H1 (cell line): ENCODE measurements around the gene CACNA1C. TPM values are rescaled to one million over a fixed set of nuclear protein-coding genes. Genes with fewer than 3 reads are reported as not detected.

Experiments
- CTCF ChIA-PET: fragments of 300-600 bp; sonication (Branson Sonifier 250); formaldehyde crosslinking; loops from one replicate; lab custom pipeline; 2021; ENCODE audit not compliant: partially characterized antibody; lab: Charles Lee
- POLR2A ChIA-PET: fragments of 300-600 bp; sonication (Branson Sonifier 250); formaldehyde crosslinking; loops from one replicate; lab custom pipeline; 2021; ENCODE audit warnings: inconsistent platforms; ENCODE audit not compliant: partially characterized antibody; lab: Charles Lee
- DNase-seq, 2 experiments: peaks; one replicate each; pipeline versions ENCODE4 v3.0.0 to v3.0.0-alpha.2; 2010 to 2022; ENCODE audit warnings: low spot score in 2 of 2, low read depth in 1 of 2, mixed read lengths in 1 of 2
- FAIRE-seq: peaks from 2 replicates; lab custom pipeline; 2011; peaks lifted over from hg19 to GRCh38; lab: Jason Lieb, UNC
- H2AFZ ChIP-seq: 2 replicates; pipeline ENCODE4 v1.8.1; 2012; ENCODE audit warnings: low read length, inconsistent platforms
- H2AK5ac ChIP-seq: 2 replicates; pipeline ENCODE4 v1.6.1; 2013; ENCODE audit warnings: low read depth, low read length
- H2BK120ac ChIP-seq: replicated peaks from 2 replicates; pipeline ENCODE3; 2013; ENCODE audit warnings: low read depth, low read length, inconsistent platforms
- H2BK12ac ChIP-seq: 2 replicates; pipeline ENCODE4 v1.6.1; 2013; ENCODE audit warnings: low read depth, low read length
- H2BK15ac ChIP-seq: 2 replicates; pipeline ENCODE4 v1.6.1; 2013; ENCODE audit warnings: low read length
- H2BK20ac ChIP-seq: 2 replicates; pipeline ENCODE4 v1.6.1; 2013; ENCODE audit warnings: low read length
- H2BK5ac ChIP-seq: 2 replicates; pipeline ENCODE4 v1.6.1; 2013; ENCODE audit warnings: low read depth, low read length
- H3K14ac ChIP-seq: 2 replicates; pipeline ENCODE4 v1.6.1; 2013; ENCODE audit warnings: inconsistent platforms; ENCODE audit not compliant: insufficient read length
- H3K18ac ChIP-seq: 2 replicates; pipeline ENCODE4 v1.6.1; 2013; ENCODE audit warnings: low read length; ENCODE audit errors: extremely low read depth
- H3K23ac ChIP-seq: 2 replicates; pipeline ENCODE4 v1.6.1; 2013; ENCODE audit warnings: inconsistent platforms; ENCODE audit not compliant: insufficient read length
- H3K23me2 ChIP-seq: 2 replicates; pipeline ENCODE4 v1.6.1; 2013; ENCODE audit warnings: low read depth, low read length
- H3K27ac ChIP-seq: 2 replicates; pipeline ENCODE4 v1.6.1; 2011; ENCODE audit warnings: low read depth, low read length, inconsistent platforms
- H3K27me3 ChIP-seq, 4 experiments: replicated peaks in 1 of 4; 1 replicate in 1 of 4; 2 replicates in 3 of 4; pipeline versions ENCODE4 v1.6.1 to v1.8.1; 2011 to 2013; ENCODE audit warnings: low read length in 3 of 4, mild to moderate bottlenecking in 3 of 4, inconsistent platforms in 2 of 4, mixed read lengths in 2 of 4, moderate library complexity in 1 of 4; ENCODE audit not compliant: control insufficient read depth in 3 of 4, insufficient read depth in 3 of 4; ENCODE audit errors: extremely low read depth in 1 of 4
- H3K36me3 ChIP-seq, 4 experiments: 2 replicates each; pipeline versions ENCODE4 v1.6.1 to v1.8.1; 2011 to 2013; ENCODE audit warnings: mild to moderate bottlenecking in 4 of 4, low read length in 3 of 4, moderate library complexity in 2 of 4, control low read depth in 1 of 4, inconsistent platforms in 1 of 4; ENCODE audit not compliant: insufficient read depth in 4 of 4, control insufficient read depth in 2 of 4
- H3K4ac ChIP-seq: replicated peaks from 2 replicates; pipeline ENCODE3; 2013; ENCODE audit warnings: low read length, low read depth, mixed read lengths, inconsistent platforms; ENCODE audit not compliant: insufficient read length
- H3K4me1 ChIP-seq, 4 experiments: replicated peaks in 1 of 4; 1 replicate in 1 of 4; 2 replicates in 3 of 4; pipeline versions ENCODE4 v1.6.1 to v1.8.1; 2011 to 2013; ENCODE audit warnings: low read length in 3 of 4, inconsistent platforms in 2 of 4, mixed read lengths in 1 of 4; ENCODE audit not compliant: insufficient read depth in 4 of 4, control insufficient read depth in 3 of 4
- H3K4me2 ChIP-seq, 2 experiments: 2 replicates each; pipeline versions ENCODE4 v1.6.1 to v1.8.1; 2011 to 2013; ENCODE audit warnings: low read depth in 2 of 2, low read length in 2 of 2, control low read depth in 1 of 2, inconsistent platforms in 1 of 2, mild to moderate bottlenecking in 1 of 2; ENCODE audit not compliant: insufficient read depth in 1 of 2
- H3K4me3 ChIP-seq, 4 experiments: fragments of 200-600, 300-600 bp in 1 of 4; sonication (generic), shearing (Covaris generic), sonication (Bioruptor Twin) in 1 of 4; 2 replicates each; pipeline versions ENCODE4 v1.5.1 to v1.8.1; 2011 to 2016; ENCODE audit warnings: low read length in 4 of 4, low read depth in 3 of 4, control low read depth in 2 of 4, inconsistent platforms in 2 of 4, mild to moderate bottlenecking in 2 of 4, mixed read lengths in 1 of 4, moderate library complexity in 1 of 4; ENCODE audit not compliant: insufficient read depth in 2 of 4; ENCODE audit errors: extremely low read depth in 1 of 4
- H3K56ac ChIP-seq: replicated peaks from 2 replicates; pipeline ENCODE3; 2013; ENCODE audit warnings: low read depth, mild to moderate bottlenecking, mixed read lengths, low read length, inconsistent platforms; ENCODE audit not compliant: insufficient read length
- H3K79me1 ChIP-seq: 2 replicates; pipeline ENCODE4 v1.6.1; 2013; ENCODE audit warnings: low read depth, low read length, control low read depth
- H3K79me2 ChIP-seq, 2 experiments: 2 replicates each; pipeline versions ENCODE4 v1.6.1 to v1.8.1; 2012 to 2013; ENCODE audit warnings: low read length in 2 of 2, mild to moderate bottlenecking in 2 of 2, inconsistent platforms in 1 of 2; ENCODE audit not compliant: insufficient read depth in 2 of 2, control insufficient read depth in 1 of 2
- H3K9ac ChIP-seq, 4 experiments: replicated peaks in 1 of 4; 1 replicate in 1 of 4; 2 replicates in 3 of 4; pipeline versions ENCODE4 v1.6.1 to v1.8.1; 2011 to 2013; ENCODE audit warnings: low read depth in 3 of 4, low read length in 3 of 4, control low read depth in 2 of 4, mild to moderate bottlenecking in 2 of 4, moderate library complexity in 2 of 4, inconsistent platforms in 1 of 4; ENCODE audit errors: extremely low read depth in 1 of 4
- H3K9me3 ChIP-seq, 2 experiments: 2 replicates each; pipeline versions ENCODE4 v1.6.1 to v1.8.1; 2012 to 2013; ENCODE audit warnings: mild to moderate bottlenecking in 2 of 2, moderate library complexity in 2 of 2, control low read depth in 1 of 2, inconsistent platforms in 1 of 2, low read depth in 1 of 2, low read length in 1 of 2, mixed read lengths in 1 of 2; ENCODE audit not compliant: insufficient read depth in 2 of 2
- H4K20me1 ChIP-seq, 2 experiments: replicated peaks in 1 of 2; 2 replicates each; pipeline versions ENCODE3 to v1.8.1; 2011 to 2013; ENCODE audit warnings: inconsistent platforms in 2 of 2, low read length in 2 of 2, mild to moderate bottlenecking in 1 of 2; ENCODE audit not compliant: insufficient read depth in 2 of 2, control insufficient read depth in 1 of 2
- H4K5ac ChIP-seq: 2 replicates; pipeline ENCODE4 v1.6.1; 2013; ENCODE audit warnings: low read length, low read depth, mixed read lengths, inconsistent platforms; ENCODE audit not compliant: insufficient read length
- H4K8ac ChIP-seq: 2 replicates; pipeline ENCODE4 v1.8.0; 2013; ENCODE audit warnings: mild to moderate bottlenecking, moderate library complexity, low read length, inconsistent platforms; ENCODE audit not compliant: insufficient read depth; ENCODE audit errors: extremely low read depth
- H4K91ac ChIP-seq: replicated peaks from 2 replicates; pipeline ENCODE3; 2013; ENCODE audit warnings: low read length, mixed read lengths, inconsistent platforms; ENCODE audit not compliant: insufficient read length
- ASH2L ChIP-seq: fragments of 200-600, 300-600 bp; sonication (generic); IDR thresholded peaks from one replicate; pipeline ENCODE4 v1.7.1; 2017; ENCODE audit warnings: low read length
- BCL11A ChIP-seq, 2 experiments: IDR thresholded peaks; one replicate each; pipeline ENCODE4 v1.6.1; 2011; ENCODE audit warnings: low read depth in 2 of 2, low read length in 2 of 2, mild to moderate bottlenecking in 2 of 2
- CBX5 ChIP-seq: fragments of 300-800, 300-1000 bp; sonication (generic); IDR thresholded peaks from 2 replicates; pipeline ENCODE4 v1.7.1; 2016; ENCODE audit warnings: antibody characterized with exemption, low read length, low read depth
- CHD2 ChIP-seq: IDR thresholded peaks from 2 replicates; pipeline ENCODE4 v1.6.1; 2012; ENCODE audit warnings: low read length, improper control_type of control experiment
- EGR1 ChIP-seq: IDR thresholded peaks from 2 replicates; pipeline ENCODE4 v1.6.1; 2011; ENCODE audit warnings: low read depth, low read length, borderline replicate concordance
- KDM1A ChIP-seq: fragments of 200-600, 300-600 bp; sonication (generic); IDR thresholded peaks from 2 replicates; pipeline ENCODE4 v1.7.1; 2016; ENCODE audit warnings: mild to moderate bottlenecking, low read length, borderline replicate concordance
- PHF8 ChIP-seq: fragments of 200-600 bp; sonication (generic); conservative IDR thresholded peaks from 2 replicates; pipeline ENCODE4 v1.7.1; 2012; ENCODE audit warnings: low read depth, mild to moderate bottlenecking, inconsistent platforms, low read length, moderate library complexity
- POLR2A ChIP-seq, 2 experiments: IDR thresholded peaks; 1 replicate in 1 of 2; 2 replicates in 1 of 2; pipeline ENCODE4 v1.6.1; 2011; ENCODE audit warnings: low read depth in 2 of 2, low read length in 2 of 2, mild to moderate bottlenecking in 2 of 2; ENCODE audit errors: control extremely low read depth in 1 of 2
- POLR2AphosphoS5 ChIP-seq: IDR thresholded peaks from 2 replicates; pipeline ENCODE4 v1.6.1; 2011; ENCODE audit warnings: low read depth, low read length
- RBBP5 ChIP-seq: IDR thresholded peaks from 2 replicates; pipeline ENCODE4 v1.7.1; 2012; ENCODE audit warnings: low read depth, mild to moderate bottlenecking, inconsistent platforms, low read length, moderate library complexity, borderline replicate concordance
- RXRA ChIP-seq: IDR thresholded peaks from 2 replicates; pipeline ENCODE4 v1.6.1; 2011; ENCODE audit warnings: low read depth, mild to moderate bottlenecking, low read length, moderate library complexity; ENCODE audit not compliant: insufficient read depth
- SIN3A ChIP-seq, 2 experiments: IDR thresholded peaks in 1 of 2; conservative IDR thresholded peaks in 1 of 2; 2 replicates each; pipeline ENCODE4 v1.6.1; 2011 to 2012; ENCODE audit warnings: low read length in 2 of 2, improper control_type of control experiment in 1 of 2, low read depth in 1 of 2, mild to moderate bottlenecking in 1 of 2
- SIRT6 ChIP-seq: IDR thresholded peaks from one replicate; pipeline ENCODE4 v1.7.1; 2012; ENCODE audit warnings: low read length, inconsistent platforms
- SP2 ChIP-seq: IDR thresholded peaks from 2 replicates; pipeline ENCODE4 v1.6.1; 2012; ENCODE audit warnings: mild to moderate bottlenecking, low read length, inconsistent platforms
- SP4 ChIP-seq: IDR thresholded peaks from 2 replicates; pipeline ENCODE4 v1.6.1; 2012; ENCODE audit warnings: low read length, inconsistent platforms
- SUZ12 ChIP-seq: fragments of 200-600 bp; sonication (generic); IDR thresholded peaks from 2 replicates; pipeline ENCODE4 v1.6.1; 2012; ENCODE audit warnings: mild to moderate bottlenecking, inconsistent platforms, low read length, moderate library complexity, mixed read lengths
- WGBS, 2 experiments: shearing (Covaris generic) in 1 of 2; methylation state at CpG; one replicate each; pipeline versions ENCODE4 v1.1.6 to v1.1.7; 2013 to 2015; ENCODE audit warnings: low lambda C conversion rate in 2 of 2, mixed read lengths in 2 of 2, inconsistent platforms in 1 of 2, low coverage in 1 of 2, missing lambda C conversion rate in 1 of 2; ENCODE audit not compliant: insufficient replicate concordance in 2 of 2, insufficient coverage in 1 of 2, insufficient read length in 1 of 2; ENCODE audit errors: extremely low coverage in 1 of 2, missing lambda C conversion rate in 1 of 2; 5-methylcytosine and 5-hydroxymethylcytosine counted together
- polyA plus RNA-seq, 7 experiments: library from polyadenylated mRNA; depleted of rRNA in 3 of 7; stranded (reverse) in 5 of 7; unstranded in 2 of 7; fragments of >200 nt in 5 of 7; fragments of 200-250 nt in 2 of 7; gene quantifications; 1 replicate in 5 of 7; 2 replicates in 1 of 7; 4 replicates in 1 of 7; pipeline versions ENCODE4 v1.2.1 to v1.2.3, GENCODE V29; 2011 to 2013; ENCODE audit warnings: missing spikeins in 2 of 7, mixed read lengths in 2 of 7
- total RNA-seq: library from RNA; stranded (reverse); fragmentation: NEBNext Ultra II Directional; extraction: Animal tissue kit (Norgen Biotek cat#: 25700); gene quantifications from 2 replicates; pipeline ENCODE4 v1.2.1, GENCODE V29; 2021

CACNA1C gene
- total and polyA plus RNA-seq, 2 of the 8 experiments (the other 6 are each of a cell fraction or from before 2014, with no cell fraction given), result 1.3 TPM

DNA sequence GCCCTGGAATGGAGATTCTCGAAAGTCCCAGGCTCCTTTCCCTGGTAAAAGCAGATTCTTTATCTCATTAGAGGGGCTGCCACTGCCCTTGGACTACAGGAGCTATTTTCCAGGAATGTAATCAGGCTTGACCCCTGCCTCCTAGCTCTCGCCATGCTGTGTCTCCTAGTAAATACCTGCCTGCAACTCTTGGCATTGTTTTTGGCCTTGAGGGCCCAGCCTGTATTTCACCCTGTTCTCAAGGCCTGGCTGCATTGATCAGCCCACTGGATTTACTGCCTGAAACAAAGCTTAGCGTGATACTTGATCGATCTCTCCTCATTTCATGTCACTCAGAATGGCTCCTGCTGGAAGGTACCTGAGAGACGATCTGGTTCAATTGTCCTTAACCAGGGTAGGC, 273.7 kb downstream of the CACNA1C start:
- H3K4ac ChIP-seq, result no peak overlapping the region
- H3K23ac ChIP-seq, result no peak overlapping the region
- ChIA-PET POLR2A (interaction anchor here (0.8 kb wide), 1 partner anchor 20 kb away, joined by 3 read pairs; no protein-coding TSS in a partner anchor), CTCF (interaction anchor here (0.7 to 2.8 kb wide), 9 partner anchors 8 to 268 kb away, joined by 3 to 15 read pairs (median 4); no protein-coding TSS in a partner anchor)
- FAIRE-seq (no peak), DNase-seq (no peak)
- H3K79me1 ChIP-seq, result no peaks in the 10 kb centered on the region; the same call in 1 of the 2 replicates
- H2BK120ac ChIP-seq, result no peak overlapping the region
- H4K8ac ChIP-seq, result peak overlapping the region; percentile 31; the same call in 1 of the 2 replicates
- no peak overlapping the region for H3K14ac ChIP-seq
- no peaks in the 10 kb centered on the region for H3K9me3 ChIP-seq
- no peak overlapping the region for H2BK5ac ChIP-seq
- H2AFZ ChIP-seq, result no peak overlapping the region
- no peak overlapping the region for H4K5ac ChIP-seq
- 0 out of 7 replicates have a peak, but pooled peaks cover 0 to 2% (median 0%) of the 10 kb centered on the region in 4 experiments for H3K4me1 ChIP-seq
- no peak overlapping the region for H3K4me2 ChIP-seq
- H3K27ac ChIP-seq, result no peak overlapping the region
- H2BK12ac ChIP-seq, result no peak overlapping the region
- H2BK15ac ChIP-seq, result no peak overlapping the region
- no peak overlapping the region for H3K9ac ChIP-seq
- no peaks in the 10 kb centered on the region for H3K36me3 ChIP-seq
- no peaks in the 10 kb centered on the region for H4K20me1 ChIP-seq
- no peak overlapping the region for H2BK20ac ChIP-seq
- H3K18ac ChIP-seq, result no peak overlapping the region
- no peaks in the 10 kb centered on the region for H3K27me3 ChIP-seq
- H3K56ac ChIP-seq, result no peak overlapping the region
- H4K91ac ChIP-seq, result no peak overlapping the region
- no peak overlapping the region for H3K4me3 ChIP-seq
- no peak overlapping the region for H2AK5ac ChIP-seq
- no peaks in the 10 kb centered on the region for H3K23me2 ChIP-seq
- no peaks in the 10 kb centered on the region for H3K79me2 ChIP-seq
- WGBS, 2 experiments, result 91% methylated on average over 5 of the region's 5 CpGs; no CpG with 5 or more reads in 1 of the 2 experiments
- no peak for TF ChIP-seq POLR2A (IDR thresholded peaks at IDR 0.05; ENCODE audit: control extremely low read depth in 1 of 2, low read depth in 2 of 2, low read length in 2 of 2)
- no peak for TF ChIP-seq SIRT6
- no peak for TF ChIP-seq RXRA
- TF ChIP-seq EGR1, result no peak
- TF ChIP-seq ASH2L, result no peak
- TF ChIP-seq SP2, result no peak
- no peak for TF ChIP-seq SIN3A (conservative IDR thresholded peaks at IDR 0.05 in 1 of 2, IDR thresholded peaks at IDR 0.05 in 1 of 2; ENCODE audit: low read depth in 1 of 2, low read length in 2 of 2)
- TF ChIP-seq SUZ12, result no peak
- TF ChIP-seq KDM1A, result no peak
- TF ChIP-seq BCL11A (IDR thresholded peaks at IDR 0.05; ENCODE audit: low read depth in 2 of 2, low read length in 2 of 2), result no peak
- TF ChIP-seq SP4, result no peak
- no peak for TF ChIP-seq RBBP5
- TF ChIP-seq POLR2AphosphoS5, result no peak
- no peak for TF ChIP-seq PHF8
- TF ChIP-seq CHD2, result no peak
- TF ChIP-seq CBX5, result no peak
